GM21737 (cell line): ENCODE data around the gene EGFL7.
"Not testable (repeated sequence)": the region's sequence is repeated elsewhere in the genome, so short reads cannot be mapped to it uniquely, and the experiment has no call there.

ENCODE experiments used
- ATAC-seq: cut with Tn5 transposase; IDR thresholded peaks from one replicate; pipeline ENCODE4 v1.9.1; 2021; ENCODE audit warnings: mild to moderate bottlenecking, moderate library complexity; ENCODE audit not compliant: unreplicated experiment

EGFL7 gene

GRCh38 chr9:136695955-136696354, 33.2 kb downstream of the EGFL7 start:
- ATAC-seq = no peak

- ATAC-seq = no peak
These were observed 33.8 kb downstream of the EGFL7 start for GRCh38 chr9:136696502-136696901.

- ATAC-seq = no peak
These were observed 34.6 kb downstream of the EGFL7 start for GRCh38 chr9:136697146-136697820.

- ATAC-seq = no peak
These were observed 35.3 kb downstream of the EGFL7 start for GRCh38 chr9:136697821-136698526.

GRCh38 chr9:136698635-136699246, 36.0 kb downstream of the EGFL7 start:
- ATAC-seq = no peak

GRCh38 chr9:136700304-136700703, 37.6 kb downstream of the EGFL7 start:
- ATAC-seq = no peak

GRCh38 chr9:136700959-136701667, 38.4 kb downstream of the EGFL7 start:
- no peak for ATAC-seq

GRCh38 chr9:136701668-136702053, 38.9 kb downstream of the EGFL7 start:
- no peak for ATAC-seq

- no peak for ATAC-seq
These were observed 40.7 kb downstream of the EGFL7 start for GRCh38 chr9:136703276-136703860.

- not testable (repeated sequence) for ATAC-seq
These were observed 42.0 kb downstream of the EGFL7 start for GRCh38 chr9:136704741-136705140.

GRCh38 chr9:136705564-136705963, 42.8 kb downstream of the EGFL7 start:
- no peak for ATAC-seq

GRCh38 chr9:136707011-136707410, 44.3 kb downstream of the EGFL7 start:
- ATAC-seq = no peak

- no peak for ATAC-seq
These were observed 45.3 kb downstream of the EGFL7 start for GRCh38 chr9:136707849-136708517.

- ATAC-seq = no peak
These were observed 46.9 kb downstream of the EGFL7 start for GRCh38 chr9:136709454-136710109.

GRCh38 chr9:136710543-136710942, 47.8 kb downstream of the EGFL7 start:
- no peak for ATAC-seq

- not testable (repeated sequence) for ATAC-seq
These were observed 48.5 kb downstream of the EGFL7 start for GRCh38 chr9:136711219-136711648.

GRCh38 chr9:136711751-136712689, 49.3 kb downstream of the EGFL7 start, which contains the start of gene DIPK1B:
Gene DIPK1B (plus strand): TSS chr9:136712572. CDS start chr9:136712666, 94 bp downstream.
- ATAC-seq = no peak

GRCh38 chr9:136712690-136713544, 50.2 kb downstream of the EGFL7 start:
- ATAC-seq = no peak
